H1 (cell line): ENCODE results near the gene STK39. TPM values are rescaled to one million over a fixed set of nuclear protein-coding genes. Genes with fewer than 3 reads are reported as not detected.

Source experiments
- CTCF ChIA-PET: fragments of 300-600 bp; sonication (Branson Sonifier 250); formaldehyde crosslinking; loops from one replicate; lab custom pipeline; 2021; ENCODE audit not compliant: partially characterized antibody; lab: Charles Lee
- POLR2A ChIA-PET: fragments of 300-600 bp; sonication (Branson Sonifier 250); formaldehyde crosslinking; loops from one replicate; lab custom pipeline; 2021; ENCODE audit warnings: inconsistent platforms; ENCODE audit not compliant: partially characterized antibody; lab: Charles Lee
- DNase-seq, 2 experiments: peaks; one replicate each; pipeline versions ENCODE4 v3.0.0 to v3.0.0-alpha.2; 2010 to 2022; ENCODE audit warnings: low spot score in 2 of 2, low read depth in 1 of 2, mixed read lengths in 1 of 2
- FAIRE-seq: peaks from 2 replicates; lab custom pipeline; 2011; peaks lifted over from hg19 to GRCh38; lab: Jason Lieb, UNC
- H2AFZ ChIP-seq: 2 replicates; pipeline ENCODE4 v1.8.1; 2012; ENCODE audit warnings: low read length, inconsistent platforms
- H2AK5ac ChIP-seq: 2 replicates; pipeline ENCODE4 v1.6.1; 2013; ENCODE audit warnings: low read depth, low read length
- H2BK120ac ChIP-seq: replicated peaks from 2 replicates; pipeline ENCODE3; 2013; ENCODE audit warnings: low read depth, low read length, inconsistent platforms
- H2BK12ac ChIP-seq: 2 replicates; pipeline ENCODE4 v1.6.1; 2013; ENCODE audit warnings: low read depth, low read length
- H2BK15ac ChIP-seq: 2 replicates; pipeline ENCODE4 v1.6.1; 2013; ENCODE audit warnings: low read length
- H2BK20ac ChIP-seq: 2 replicates; pipeline ENCODE4 v1.6.1; 2013; ENCODE audit warnings: low read length
- H2BK5ac ChIP-seq: 2 replicates; pipeline ENCODE4 v1.6.1; 2013; ENCODE audit warnings: low read depth, low read length
- H3K14ac ChIP-seq: 2 replicates; pipeline ENCODE4 v1.6.1; 2013; ENCODE audit warnings: inconsistent platforms; ENCODE audit not compliant: insufficient read length
- H3K18ac ChIP-seq: 2 replicates; pipeline ENCODE4 v1.6.1; 2013; ENCODE audit warnings: low read length; ENCODE audit errors: extremely low read depth
- H3K23ac ChIP-seq: 2 replicates; pipeline ENCODE4 v1.6.1; 2013; ENCODE audit warnings: inconsistent platforms; ENCODE audit not compliant: insufficient read length
- H3K23me2 ChIP-seq: 2 replicates; pipeline ENCODE4 v1.6.1; 2013; ENCODE audit warnings: low read depth, low read length
- H3K27ac ChIP-seq: 2 replicates; pipeline ENCODE4 v1.6.1; 2011; ENCODE audit warnings: low read depth, low read length, inconsistent platforms
- H3K27me3 ChIP-seq, 4 experiments: replicated peaks in 1 of 4; 1 replicate in 1 of 4; 2 replicates in 3 of 4; pipeline versions ENCODE4 v1.6.1 to v1.8.1; 2011 to 2013; ENCODE audit warnings: low read length in 3 of 4, mild to moderate bottlenecking in 3 of 4, inconsistent platforms in 2 of 4, mixed read lengths in 2 of 4, moderate library complexity in 1 of 4; ENCODE audit not compliant: control insufficient read depth in 3 of 4, insufficient read depth in 3 of 4; ENCODE audit errors: extremely low read depth in 1 of 4
- H3K36me3 ChIP-seq, 4 experiments: 2 replicates each; pipeline versions ENCODE4 v1.6.1 to v1.8.1; 2011 to 2013; ENCODE audit warnings: mild to moderate bottlenecking in 4 of 4, low read length in 3 of 4, moderate library complexity in 2 of 4, control low read depth in 1 of 4, inconsistent platforms in 1 of 4; ENCODE audit not compliant: insufficient read depth in 4 of 4, control insufficient read depth in 2 of 4
- H3K4ac ChIP-seq: replicated peaks from 2 replicates; pipeline ENCODE3; 2013; ENCODE audit warnings: low read length, low read depth, mixed read lengths, inconsistent platforms; ENCODE audit not compliant: insufficient read length
- H3K4me1 ChIP-seq, 4 experiments: replicated peaks in 1 of 4; 1 replicate in 1 of 4; 2 replicates in 3 of 4; pipeline versions ENCODE4 v1.6.1 to v1.8.1; 2011 to 2013; ENCODE audit warnings: low read length in 3 of 4, inconsistent platforms in 2 of 4, mixed read lengths in 1 of 4; ENCODE audit not compliant: insufficient read depth in 4 of 4, control insufficient read depth in 3 of 4
- H3K4me2 ChIP-seq, 2 experiments: 2 replicates each; pipeline versions ENCODE4 v1.6.1 to v1.8.1; 2011 to 2013; ENCODE audit warnings: low read depth in 2 of 2, low read length in 2 of 2, control low read depth in 1 of 2, inconsistent platforms in 1 of 2, mild to moderate bottlenecking in 1 of 2; ENCODE audit not compliant: insufficient read depth in 1 of 2
- H3K4me3 ChIP-seq, 4 experiments: fragments of 200-600, 300-600 bp in 1 of 4; sonication (generic), shearing (Covaris generic), sonication (Bioruptor Twin) in 1 of 4; 2 replicates each; pipeline versions ENCODE4 v1.5.1 to v1.8.1; 2011 to 2016; ENCODE audit warnings: low read length in 4 of 4, low read depth in 3 of 4, control low read depth in 2 of 4, inconsistent platforms in 2 of 4, mild to moderate bottlenecking in 2 of 4, mixed read lengths in 1 of 4, moderate library complexity in 1 of 4; ENCODE audit not compliant: insufficient read depth in 2 of 4; ENCODE audit errors: extremely low read depth in 1 of 4
- H3K56ac ChIP-seq: replicated peaks from 2 replicates; pipeline ENCODE3; 2013; ENCODE audit warnings: low read depth, mild to moderate bottlenecking, mixed read lengths, low read length, inconsistent platforms; ENCODE audit not compliant: insufficient read length
- H3K79me1 ChIP-seq: 2 replicates; pipeline ENCODE4 v1.6.1; 2013; ENCODE audit warnings: low read depth, low read length, control low read depth
- H3K79me2 ChIP-seq, 2 experiments: 2 replicates each; pipeline versions ENCODE4 v1.6.1 to v1.8.1; 2012 to 2013; ENCODE audit warnings: low read length in 2 of 2, mild to moderate bottlenecking in 2 of 2, inconsistent platforms in 1 of 2; ENCODE audit not compliant: insufficient read depth in 2 of 2, control insufficient read depth in 1 of 2
- H3K9ac ChIP-seq, 4 experiments: replicated peaks in 1 of 4; 1 replicate in 1 of 4; 2 replicates in 3 of 4; pipeline versions ENCODE4 v1.6.1 to v1.8.1; 2011 to 2013; ENCODE audit warnings: low read depth in 3 of 4, low read length in 3 of 4, control low read depth in 2 of 4, mild to moderate bottlenecking in 2 of 4, moderate library complexity in 2 of 4, inconsistent platforms in 1 of 4; ENCODE audit errors: extremely low read depth in 1 of 4
- H3K9me3 ChIP-seq, 2 experiments: 2 replicates each; pipeline versions ENCODE4 v1.6.1 to v1.8.1; 2012 to 2013; ENCODE audit warnings: mild to moderate bottlenecking in 2 of 2, moderate library complexity in 2 of 2, control low read depth in 1 of 2, inconsistent platforms in 1 of 2, low read depth in 1 of 2, low read length in 1 of 2, mixed read lengths in 1 of 2; ENCODE audit not compliant: insufficient read depth in 2 of 2
- H4K20me1 ChIP-seq, 2 experiments: replicated peaks in 1 of 2; 2 replicates each; pipeline versions ENCODE3 to v1.8.1; 2011 to 2013; ENCODE audit warnings: inconsistent platforms in 2 of 2, low read length in 2 of 2, mild to moderate bottlenecking in 1 of 2; ENCODE audit not compliant: insufficient read depth in 2 of 2, control insufficient read depth in 1 of 2
- H4K5ac ChIP-seq: 2 replicates; pipeline ENCODE4 v1.6.1; 2013; ENCODE audit warnings: low read length, low read depth, mixed read lengths, inconsistent platforms; ENCODE audit not compliant: insufficient read length
- H4K8ac ChIP-seq: 2 replicates; pipeline ENCODE4 v1.8.0; 2013; ENCODE audit warnings: mild to moderate bottlenecking, moderate library complexity, low read length, inconsistent platforms; ENCODE audit not compliant: insufficient read depth; ENCODE audit errors: extremely low read depth
- H4K91ac ChIP-seq: replicated peaks from 2 replicates; pipeline ENCODE3; 2013; ENCODE audit warnings: low read length, mixed read lengths, inconsistent platforms; ENCODE audit not compliant: insufficient read length
- CBX8 ChIP-seq: fragments of 300-800, 300-1000 bp; sonication (generic); IDR thresholded peaks from 2 replicates; pipeline ENCODE4 v1.7.1; 2016; ENCODE audit warnings: low read depth, low read length, borderline replicate concordance
- CHD1 ChIP-seq: IDR thresholded peaks from 2 replicates; pipeline ENCODE4 v1.6.1; 2012; ENCODE audit warnings: low read depth, low read length, improper control_type of control experiment
- JUN ChIP-seq: IDR thresholded peaks from 2 replicates; pipeline ENCODE4 v1.6.1; 2011; ENCODE audit warnings: low read depth, mild to moderate bottlenecking, improper control_type of control experiment, low read length
- JUND ChIP-seq: IDR thresholded peaks from 2 replicates; pipeline ENCODE4 v1.6.1; 2011; ENCODE audit warnings: mild to moderate bottlenecking, improper control_type of control experiment, low read length
- POLR2AphosphoS5 ChIP-seq: IDR thresholded peaks from 2 replicates; pipeline ENCODE4 v1.6.1; 2011; ENCODE audit warnings: low read depth, low read length
- RNF2 ChIP-seq: fragments of 200-900, 300-1000 bp; sonication (generic); IDR thresholded peaks from 2 replicates; pipeline ENCODE4 v1.7.1; 2016; ENCODE audit warnings: borderline replicate concordance, low read depth, mild to moderate bottlenecking, antibody characterized with exemption, low read length; ENCODE audit not compliant: poor library complexity, severe bottlenecking; ENCODE audit errors: missing control alignments
- SUZ12 ChIP-seq: fragments of 200-600 bp; sonication (generic); IDR thresholded peaks from 2 replicates; pipeline ENCODE4 v1.6.1; 2012; ENCODE audit warnings: mild to moderate bottlenecking, inconsistent platforms, low read length, moderate library complexity, mixed read lengths
- TCF12 ChIP-seq: IDR thresholded peaks from 2 replicates; pipeline ENCODE4 v1.6.1; 2011; ENCODE audit warnings: low read depth, mild to moderate bottlenecking, low read length
- WGBS, 2 experiments: shearing (Covaris generic) in 1 of 2; methylation state at CpG; one replicate each; pipeline versions ENCODE4 v1.1.6 to v1.1.7; 2013 to 2015; ENCODE audit warnings: low lambda C conversion rate in 2 of 2, mixed read lengths in 2 of 2, inconsistent platforms in 1 of 2, low coverage in 1 of 2, missing lambda C conversion rate in 1 of 2; ENCODE audit not compliant: insufficient replicate concordance in 2 of 2, insufficient coverage in 1 of 2, insufficient read length in 1 of 2; ENCODE audit errors: extremely low coverage in 1 of 2, missing lambda C conversion rate in 1 of 2; 5-methylcytosine and 5-hydroxymethylcytosine counted together
- polyA plus RNA-seq, 7 experiments: library from polyadenylated mRNA; depleted of rRNA in 3 of 7; stranded (reverse) in 5 of 7; unstranded in 2 of 7; fragments of >200 nt in 5 of 7; fragments of 200-250 nt in 2 of 7; gene quantifications; 1 replicate in 5 of 7; 2 replicates in 1 of 7; 4 replicates in 1 of 7; pipeline versions ENCODE4 v1.2.1 to v1.2.3, GENCODE V29; 2011 to 2013; ENCODE audit warnings: missing spikeins in 2 of 7, mixed read lengths in 2 of 7
- total RNA-seq: library from RNA; stranded (reverse); fragmentation: NEBNext Ultra II Directional; extraction: Animal tissue kit (Norgen Biotek cat#: 25700); gene quantifications from 2 replicates; pipeline ENCODE4 v1.2.1, GENCODE V29; 2021

STK39 gene
- total and polyA plus RNA-seq, 2 of the 8 experiments (the other 6 are each of a cell fraction or from before 2014, with no cell fraction given): 13.7 to 23.8 TPM

DNA sequence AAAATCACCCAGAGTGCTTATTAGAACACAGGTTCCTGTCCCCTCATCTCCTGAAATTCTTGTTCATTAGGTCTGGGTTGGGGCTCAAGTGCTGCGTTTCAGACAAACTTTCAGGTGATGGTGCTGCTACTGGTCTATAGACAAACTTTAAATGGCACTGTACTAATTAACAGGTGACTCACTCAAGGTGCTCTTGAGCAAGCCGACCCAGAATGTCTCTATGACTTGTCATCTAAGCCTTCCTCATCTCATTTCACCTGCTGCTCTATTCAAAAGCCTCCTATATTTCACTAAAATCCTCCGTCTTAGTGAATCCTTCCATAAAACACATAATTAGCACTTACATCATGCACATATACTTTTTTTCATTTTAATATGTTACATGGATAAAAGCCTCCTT, 29.9 kb upstream of the STK39 start:
- no peak overlapping the region for H4K91ac ChIP-seq

More for the DNA sequence above, 29.9 kb upstream of the STK39 start:
- no peak overlapping the region for H2BK12ac ChIP-seq
- H2AFZ ChIP-seq: no peak overlapping the region
- no peak overlapping the region for H3K18ac ChIP-seq
- no peak overlapping the region for H2BK5ac ChIP-seq
- no peak overlapping the region for H4K8ac ChIP-seq
- WGBS, 2 experiments: 85 to 100% methylated on average over 1 to 3 of the region's 3 CpGs
- H3K23ac ChIP-seq: no peak overlapping the region
- H3K27ac ChIP-seq: no peak overlapping the region
- no peak overlapping the region for H4K5ac ChIP-seq
- no peaks in the 10 kb centered on the region for H3K4me1 ChIP-seq
- H3K27me3 ChIP-seq: no peaks in the 10 kb centered on the region
- H2BK120ac ChIP-seq: no peak overlapping the region
- H3K79me2 ChIP-seq: no peaks in the 10 kb centered on the region
- POLR2A ChIA-PET: interaction anchor here (0.6 to 0.7 kb wide), 2 partner anchors 10 to 199 kb away, joined by 3 read pairs; no protein-coding TSS in a partner anchor
- H3K23me2 ChIP-seq: no peaks in the 10 kb centered on the region
- no peak for FAIRE-seq
- no peaks in the 10 kb centered on the region for H3K79me1 ChIP-seq
- no peaks in the 10 kb centered on the region for H3K9me3 ChIP-seq
- H3K4me2 ChIP-seq: no peak overlapping the region
- CTCF ChIA-PET: interaction anchor here (1.1 to 1.2 kb wide), 2 partner anchors 116 to 121 kb away, joined by 3 to 4 read pairs; no protein-coding TSS in a partner anchor
- no peaks in the 10 kb centered on the region for H4K20me1 ChIP-seq
- no peak overlapping the region for H3K4ac ChIP-seq
- H3K14ac ChIP-seq: no peak overlapping the region
- no peak overlapping the region for H3K56ac ChIP-seq
- TF ChIP-seq TCF12 (no peak), JUND (no peak), SUZ12 (no peak), JUN (no peak), RNF2 (no peak), POLR2AphosphoS5 (no peak), CBX8 (no peak), CHD1 (no peak)
- DNase-seq: no peak
- no peak overlapping the region for H2BK15ac ChIP-seq
- no peak overlapping the region for H2AK5ac ChIP-seq
- H2BK20ac ChIP-seq: no peak overlapping the region
- H3K36me3 ChIP-seq: no peaks in the 10 kb centered on the region
- no peak overlapping the region for H3K4me3 ChIP-seq
- no peak overlapping the region for H3K9ac ChIP-seq
